ENCODE measurements around the gene CELF2. TPM values are rescaled to one million over a fixed set of nuclear protein-coding genes. Genes with fewer than 3 reads are reported as not detected.

Gene CELF2
- total RNA-seq, 4 donors from 2014 or later, result 8.7 to 28.6 (median 22.9) TPM

GRCh38 chr10:11095374-11095801, 77.7 kb downstream of the CELF2 start:
- Histone ChIP-seq H3K27me3 (no peaks in the 10 kb centered on the region), H3K9me3 (no peaks in the 10 kb centered on the region), H3K4me1 (no peaks in the 10 kb centered on the region), H3K36me3 (no peaks in the 10 kb centered on the region), H3K27ac (no peak overlapping the region), H3K4me3 (no peak overlapping the region)
- TF ChIP-seq, protein P1, sequence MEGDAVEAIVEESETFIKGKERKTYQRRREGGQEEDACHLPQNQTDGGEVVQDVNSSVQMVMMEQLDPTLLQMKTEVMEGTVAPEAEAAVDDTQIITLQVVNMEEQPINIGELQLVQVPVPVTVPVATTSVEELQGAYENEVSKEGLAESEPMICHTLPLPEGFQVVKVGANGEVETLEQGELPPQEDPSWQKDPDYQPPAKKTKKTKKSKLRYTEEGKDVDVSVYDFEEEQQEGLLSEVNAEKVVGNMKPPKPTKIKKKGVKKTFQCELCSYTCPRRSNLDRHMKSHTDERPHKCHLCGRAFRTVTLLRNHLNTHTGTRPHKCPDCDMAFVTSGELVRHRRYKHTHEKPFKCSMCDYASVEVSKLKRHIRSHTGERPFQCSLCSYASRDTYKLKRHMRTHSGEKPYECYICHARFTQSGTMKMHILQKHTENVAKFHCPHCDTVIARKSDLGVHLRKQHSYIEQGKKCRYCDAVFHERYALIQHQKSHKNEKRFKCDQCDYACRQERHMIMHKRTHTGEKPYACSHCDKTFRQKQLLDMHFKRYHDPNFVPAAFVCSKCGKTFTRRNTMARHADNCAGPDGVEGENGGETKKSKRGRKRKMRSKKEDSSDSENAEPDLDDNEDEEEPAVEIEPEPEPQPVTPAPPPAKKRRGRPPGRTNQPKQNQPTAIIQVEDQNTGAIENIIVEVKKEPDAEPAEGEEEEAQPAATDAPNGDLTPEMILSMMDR (IDR thresholded peaks at IDR 0.05), result no peak
- TF ChIP-seq EP300 (IDR thresholded peaks at IDR 0.05) (no peak), POLR2A (IDR thresholded peaks at IDR 0.05) (no peak), POLR2AphosphoS5 (IDR thresholded peaks at IDR 0.05) (no peak)
- WGBS, result 77% methylated on average over 12 of the region's 12 CpGs
- no peak for DNase-seq (ENCODE audit: low spot score in 2 of 2)

GRCh38 chr10:11096422-11096821, 78.8 kb downstream of the CELF2 start:
- Histone ChIP-seq H3K9me3 (no peaks in the 10 kb centered on the region), H3K27ac (no peak overlapping the region), H3K4me3 (no peak overlapping the region), H3K4me1 (no peaks in the 10 kb centered on the region), H3K27me3 (no peaks in the 10 kb centered on the region), H3K36me3 (no peaks in the 10 kb centered on the region)
- DNase-seq (ENCODE audit: low spot score in 2 of 2), result no peak
- 91% methylated on average over 3 of the region's 3 CpGs for WGBS
- TF ChIP-seq EP300 (IDR thresholded peaks at IDR 0.05) (no peak), POLR2A (IDR thresholded peaks at IDR 0.05) (no peak), POLR2AphosphoS5 (IDR thresholded peaks at IDR 0.05) (no peak)
- TF ChIP-seq, protein P1 (IDR thresholded peaks at IDR 0.05), result no peak

GRCh38 chr10:11097686-11098085, 80.0 kb downstream of the CELF2 start:
- no peaks in the 10 kb centered on the region for H3K36me3 ChIP-seq
- no peaks in the 10 kb centered on the region for H3K27me3 ChIP-seq
- no peak overlapping the region for H3K4me3 ChIP-seq
- no peaks in the 10 kb centered on the region for H3K4me1 ChIP-seq
- no peaks in the 10 kb centered on the region for H3K9me3 ChIP-seq
- H3K27ac ChIP-seq, result no peak overlapping the region
- no peak for TF ChIP-seq POLR2A (IDR thresholded peaks at IDR 0.05)
- TF ChIP-seq POLR2AphosphoS5 (IDR thresholded peaks at IDR 0.05), result no peak
- TF ChIP-seq, protein P1 (IDR thresholded peaks at IDR 0.05), result no peak
- no peak for TF ChIP-seq EP300 (IDR thresholded peaks at IDR 0.05)
- no peak for DNase-seq (ENCODE audit: low spot score in 2 of 2)
- WGBS, result 99% methylated on average over 3 of the region's 3 CpGs

DNA sequence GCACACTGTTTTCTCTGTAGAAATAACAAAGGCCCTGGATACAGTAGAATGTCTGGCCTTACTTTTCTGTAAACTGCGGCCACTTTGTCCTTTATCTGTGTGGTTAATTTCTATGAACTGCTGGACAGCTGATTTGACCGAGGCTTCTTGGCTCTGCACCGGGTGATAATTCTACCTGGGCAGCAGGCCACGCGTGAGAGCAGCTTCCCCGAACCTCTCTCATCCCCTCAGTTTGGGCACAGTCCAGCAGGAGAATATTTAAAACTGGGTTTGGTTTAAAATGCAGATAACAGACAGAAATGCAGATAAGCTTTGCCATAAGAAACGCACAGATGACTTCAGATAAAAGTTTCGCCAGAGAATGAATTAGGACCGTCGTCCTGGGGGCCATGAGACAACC, 81.0 kb downstream of the CELF2 start:
- WGBS, result 63% methylated on average over 10 of the region's 10 CpGs
- Histone ChIP-seq H3K27ac (no peak overlapping the region), H3K9me3 (no peaks in the 10 kb centered on the region), H3K4me1 (no peaks in the 10 kb centered on the region), H3K27me3 (no peaks in the 10 kb centered on the region), H3K4me3 (no peak overlapping the region), H3K36me3 (no peaks in the 10 kb centered on the region)
- DNase-seq (ENCODE audit: low spot score in 2 of 2), result no peak
- TF ChIP-seq, protein P1 (IDR thresholded peaks at IDR 0.05), result no peak
- TF ChIP-seq EP300 (IDR thresholded peaks at IDR 0.05), result no peak
- TF ChIP-seq POLR2AphosphoS5 (IDR thresholded peaks at IDR 0.05), result no peak
- TF ChIP-seq POLR2A (IDR thresholded peaks at IDR 0.05), result no peak

DNA sequence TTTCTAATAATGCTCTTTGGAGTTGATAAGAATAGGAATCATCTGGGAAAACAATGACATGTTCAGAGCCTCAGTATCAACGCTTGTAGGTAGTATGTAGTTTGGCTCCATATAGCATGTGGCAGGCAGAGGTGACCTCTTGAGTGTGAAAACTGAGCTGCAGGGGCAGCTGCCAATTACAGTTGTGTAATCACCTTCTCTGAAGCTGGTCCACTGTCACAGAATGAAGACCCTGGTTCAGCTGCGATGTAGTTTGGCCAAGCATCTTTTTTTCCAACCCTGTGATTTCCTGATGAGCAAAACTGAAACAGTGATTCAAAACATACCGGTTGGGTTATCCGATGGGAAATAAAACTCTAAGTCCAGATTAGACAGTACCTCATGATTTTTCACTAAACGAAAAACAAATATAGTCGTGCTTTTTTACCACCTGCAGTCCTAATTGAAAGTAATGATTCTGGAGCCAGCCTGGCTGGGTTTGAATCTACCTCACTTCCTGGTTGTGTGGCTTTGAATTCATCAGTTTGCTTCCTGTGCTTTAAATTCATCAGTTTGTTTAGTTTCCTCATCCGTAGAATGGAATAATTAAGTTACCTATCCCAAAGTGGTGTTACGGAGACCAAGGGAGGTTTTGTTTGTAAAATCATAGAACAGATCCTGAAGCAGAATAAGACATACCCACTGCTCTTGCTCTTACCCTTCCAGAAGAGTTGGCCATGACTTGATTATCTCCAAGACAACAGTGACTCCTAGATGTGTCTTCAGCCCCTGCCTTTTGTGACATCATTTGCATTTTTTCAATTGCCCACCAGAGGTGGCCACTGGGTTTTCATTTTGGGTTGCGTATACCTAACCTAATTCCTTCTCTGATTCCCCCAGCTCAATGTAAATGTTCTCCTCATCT, 87.4 kb downstream of the CELF2 start:
- H3K9me3 ChIP-seq, result no peaks in the 10 kb centered on the region
- DNase-seq (ENCODE audit: low spot score in 2 of 2), result no peak
- no peaks in the 10 kb centered on the region for H3K27me3 ChIP-seq
- 89% methylated on average over 9 of the region's 9 CpGs for WGBS
- no peak for TF ChIP-seq EP300 (IDR thresholded peaks at IDR 0.05)
- TF ChIP-seq POLR2A (IDR thresholded peaks at IDR 0.05), result no peak
- no peak for TF ChIP-seq POLR2AphosphoS5 (IDR thresholded peaks at IDR 0.05)
- TF ChIP-seq, protein P1 (IDR thresholded peaks at IDR 0.05), result no peak
- no peaks in the 10 kb centered on the region for H3K4me1 ChIP-seq
- no peaks in the 10 kb centered on the region for H3K36me3 ChIP-seq
- no peak overlapping the region for H3K4me3 ChIP-seq
- H3K27ac ChIP-seq, result no peak overlapping the region

Measured in suprapubic skin (tissue), 4 donors.